NCI-H2196 (cell line): ENCODE results near the gene WDFY3.

Source experiments
- DNase-seq: peaks from one replicate; lab custom pipeline; 2025; ENCODE audit not compliant: unreplicated experiment; lab: John Stamatoyannopoulos, UW

The WDFY3 gene

GRCh38 chr4:84733343-84734033 is 233.0 kb downstream of the WDFY3 start:
- no peak for DNase-seq

GRCh38 chr4:84730375-84730774 is 236.1 kb downstream of the WDFY3 start:
- no peak for DNase-seq

- no peak for DNase-seq
These were observed 239.0 kb downstream of the WDFY3 start for GRCh38 chr4:84727491-84727890.

- DNase-seq, result no peak
These were observed 240.1 kb downstream of the WDFY3 start for GRCh38 chr4:84726356-84726755.

- DNase-seq, result no peak
These were observed 243.8 kb downstream of the WDFY3 start for GRCh38 chr4:84722720-84723119.

- no peak for DNase-seq
These were observed 247.4 kb downstream of the WDFY3 start for GRCh38 chr4:84719115-84719514.

GRCh38 chr4:84718699-84719098 is 247.8 kb downstream of the WDFY3 start:
- DNase-seq, result no peak

GRCh38 chr4:84710548-84710947 is 255.9 kb downstream of the WDFY3 start:
- no peak for DNase-seq

- DNase-seq, result no peak
These were observed 257.9 kb downstream of the WDFY3 start for GRCh38 chr4:84708406-84709135.

GRCh38 chr4:84706286-84706685 is 260.2 kb downstream of the WDFY3 start:
- no peak for DNase-seq

- no peak for DNase-seq
These were observed 267.4 kb downstream of the WDFY3 start for GRCh38 chr4:84699001-84699671.

GRCh38 chr4:84697615-84698201 is 268.8 kb downstream of the WDFY3 start:
- no peak for DNase-seq

GRCh38 chr4:84697159-84697558 is 269.3 kb downstream of the WDFY3 start:
- no peak for DNase-seq

- no peak for DNase-seq
These were observed 274.7 kb downstream of the WDFY3 start for GRCh38 chr4:84691800-84692199.

GRCh38 chr4:84691170-84691691 is 275.3 kb downstream of the WDFY3 start:
- no peak for DNase-seq

- DNase-seq, result no peak
These were observed 276.0 kb downstream of the WDFY3 start for GRCh38 chr4:84690481-84690880.

GRCh38 chr4:84689197-84689596 is 277.3 kb downstream of the WDFY3 start:
- no peak for DNase-seq

- DNase-seq, result no peak
These were observed 277.9 kb downstream of the WDFY3 start for GRCh38 chr4:84688605-84689004.

GRCh38 chr4:84685105-84685504 is 281.4 kb downstream of the WDFY3 start:
- no peak for DNase-seq

- no peak for DNase-seq
These were observed 282.1 kb downstream of the WDFY3 start for GRCh38 chr4:84684361-84684760.

GRCh38 chr4:84683064-84683850 is 283.2 kb downstream of the WDFY3 start:
- DNase-seq, result no peak
